Skeletal muscle tissue (tissue), 4 donors: Measurements from ENCODE around the gene CYREN. TPM values are rescaled to one million over a fixed set of nuclear protein-coding genes. Genes with fewer than 3 reads are reported as not detected.

ENCODE experiments used
- H3K27ac ChIP-seq: one replicate; pipeline ENCODE4 v1.7.0; 2013; ENCODE audit warnings: mild to moderate bottlenecking, low read depth, low read length, inconsistent platforms
- H3K27me3 ChIP-seq, 3 donors: one replicate each; pipeline ENCODE4 v1.7.0; 2013; ENCODE audit warnings: low read length in 3 of 3; ENCODE audit not compliant: control insufficient read depth in 3 of 3, insufficient read depth in 3 of 3
- H3K36me3 ChIP-seq, 3 donors: one replicate each; pipeline ENCODE4 v1.7.0; 2013; ENCODE audit warnings: low read length in 3 of 3; ENCODE audit not compliant: control insufficient read depth in 3 of 3, insufficient read depth in 3 of 3
- H3K4me1 ChIP-seq, 3 donors: one replicate each; pipeline ENCODE4 v1.7.0; 2013; ENCODE audit warnings: low read length in 3 of 3, mild to moderate bottlenecking in 3 of 3; ENCODE audit not compliant: control insufficient read depth in 3 of 3, insufficient read depth in 3 of 3
- H3K4me3 ChIP-seq, 3 donors: one replicate each; pipeline ENCODE4 v1.7.0; 2013; ENCODE audit warnings: low read length in 3 of 3
- H3K9ac ChIP-seq, 3 donors: one replicate each; pipeline ENCODE4 v1.7.0; 2013; ENCODE audit warnings: low read length in 3 of 3, mild to moderate bottlenecking in 3 of 3, moderate library complexity in 2 of 3, low read depth in 1 of 3
- H3K9me3 ChIP-seq, 3 donors: one replicate each; pipeline ENCODE4 v1.7.0; 2013; ENCODE audit warnings: low read length in 3 of 3; ENCODE audit not compliant: control insufficient read depth in 3 of 3
- total RNA-seq: library from RNA; depleted of rRNA; stranded (reverse); fragments of >200 nt; gene quantifications from one replicate; pipeline ENCODE4 v1.2.3, GENCODE V29; 2014
- donor health status: Osteomylitis.

CYREN gene
- total RNA-seq, 1 donor from 2014 or later: 20.4 TPM

DNA sequence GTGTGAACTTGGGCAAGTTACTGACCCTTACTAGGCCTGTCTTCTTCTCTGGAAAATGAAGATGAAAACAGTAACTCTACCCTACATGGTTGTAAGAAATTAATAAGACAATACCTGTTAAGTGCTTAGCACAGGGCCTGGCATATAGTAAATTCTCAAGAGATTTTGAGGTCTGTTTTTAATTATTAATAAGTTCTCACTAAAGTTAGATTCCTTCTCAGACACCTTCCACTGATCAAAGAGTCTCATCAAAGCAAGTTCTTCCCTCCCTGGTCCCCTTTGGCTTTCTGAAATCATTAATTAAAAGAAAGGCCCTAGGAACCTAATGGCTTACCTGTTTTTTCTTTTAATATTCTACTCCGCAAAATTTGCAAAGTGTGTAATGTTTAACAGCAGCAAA, 18.1 kb downstream of the CYREN start:
- H3K27ac ChIP-seq: peak overlapping the region; percentile 98
- no peaks in the 10 kb centered on the region for H3K27me3 ChIP-seq
- H3K36me3 ChIP-seq: peaks cover 3 to 15% (median 6%) of the 10 kb centered on the region in 3 donors
- H3K4me3 ChIP-seq: no peak overlapping the region
- peaks cover 0 to 4% (median 2%) of the 10 kb centered on the region in 3 donors for H3K9me3 ChIP-seq
- peaks cover 25 to 28% (median 26%) of the 10 kb centered on the region in 3 donors for H3K4me1 ChIP-seq
- no peak overlapping the region for H3K9ac ChIP-seq

- Histone ChIP-seq H3K27me3 (no peaks in the 10 kb centered on the region), H3K4me3 (peak overlapping the region in 2 of 3 donors; percentile 1 to 89), H3K4me1 (peaks cover 19 to 27% (median 24%) of the 10 kb centered on the region in 3 donors), H3K27ac (peak overlapping the region; percentile 98), H3K36me3 (peaks cover 3 to 15% (median 5%) of the 10 kb centered on the region in 3 donors), H3K9ac (no peak overlapping the region), H3K9me3 (peaks cover 0 to 4% (median 2%) of the 10 kb centered on the region in 3 donors)
Observed at GRCh38 chr7:135151533-135151932, 19.0 kb downstream of the CYREN start.

- Histone ChIP-seq H3K9me3 (peaks cover 0 to 3% (median 2%) of the 10 kb centered on the region in 3 donors), H3K27ac (peak overlapping the region; percentile 98), H3K36me3 (peaks cover 3 to 15% (median 5%) of the 10 kb centered on the region in 3 donors), H3K4me3 (peak overlapping the region in 2 of 3 donors; percentile 89 to 99), H3K9ac (no peak overlapping the region), H3K4me1 (peaks cover 21 to 31% (median 28%) of the 10 kb centered on the region in 3 donors), H3K27me3 (no peaks in the 10 kb centered on the region)
Observed at GRCh38 chr7:135151132-135151531, 19.4 kb downstream of the CYREN start.

GRCh38 chr7:135150072-135150782, 20.3 kb downstream of the CYREN start:
- H3K4me1 ChIP-seq: peaks cover 24 to 37% (median 32%) of the 10 kb centered on the region in 3 donors
- no peaks in the 10 kb centered on the region for H3K27me3 ChIP-seq
- peaks cover 3 to 15% (median 5%) of the 10 kb centered on the region in 3 donors for H3K36me3 ChIP-seq
- peak overlapping the region; percentile 98 for H3K27ac ChIP-seq
- peak overlapping the region; percentile 54 to 99 (median 89) for H3K4me3 ChIP-seq
- H3K9me3 ChIP-seq: no peaks in the 10 kb centered on the region
- peak overlapping the region in 2 of 3 donors; percentile 92 to 99 for H3K9ac ChIP-seq

- H3K4me1 ChIP-seq: peaks cover 28 to 45% (median 36%) of the 10 kb centered on the region in 3 donors
- H3K36me3 ChIP-seq: peaks cover 3 to 15% (median 5%) of the 10 kb centered on the region in 3 donors
- H3K4me3 ChIP-seq: peak within 1 kb of the TSS; percentile 78 to 99 (median 89)
- no peaks in the 10 kb centered on the region for H3K27me3 ChIP-seq
- peak within 1 kb of the TSS; percentile 98 for H3K27ac ChIP-seq
- H3K9ac ChIP-seq: peak within 1 kb of the TSS; percentile 91 to 99 (median 92)
- no peaks in the 10 kb centered on the region for H3K9me3 ChIP-seq
Observed at GRCh38 chr7:135147899-135148721, 22.4 kb downstream of the CYREN start, which contains the start of gene TMEM140. Gene TMEM140, plus strand, starts transcription at chr7:135148072. Its CDS starts 16,370 bp downstream, at chr7:135164442.

DNA sequence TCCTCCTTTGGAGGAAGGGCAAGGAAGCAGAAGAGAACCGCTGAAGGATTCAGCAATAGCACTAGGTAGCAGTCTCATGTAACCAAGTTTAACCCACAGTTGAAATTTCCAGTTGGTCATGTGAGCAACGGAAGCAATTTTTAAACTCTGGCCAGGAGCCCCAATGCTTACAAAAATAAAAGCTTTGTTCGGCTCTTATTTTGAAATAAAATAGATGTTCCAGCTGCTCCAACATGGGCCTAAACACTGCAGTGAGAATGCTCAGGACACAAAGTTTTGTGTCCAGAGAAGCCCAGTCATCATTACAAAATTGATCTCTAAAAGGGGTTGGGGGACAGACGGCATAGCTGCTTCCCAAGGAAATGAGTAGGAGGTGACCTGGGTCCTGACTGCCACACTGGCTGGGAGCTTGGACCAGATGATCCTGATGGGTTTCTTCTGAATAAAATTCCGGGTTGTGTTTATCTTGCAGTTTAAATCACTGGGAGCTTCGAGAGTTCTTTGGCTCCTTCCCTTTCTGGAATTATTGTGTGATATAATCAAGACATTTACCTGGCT, 23.1 kb downstream of the CYREN start:
- no peaks in the 10 kb centered on the region for H3K9me3 ChIP-seq
- peaks cover 3 to 12% (median 4%) of the 10 kb centered on the region in 3 donors for H3K36me3 ChIP-seq
- H3K4me1 ChIP-seq: peaks cover 28 to 45% (median 36%) of the 10 kb centered on the region in 3 donors
- H3K9ac ChIP-seq: peak overlapping the region; percentile 91 to 99 (median 92)
- no peaks in the 10 kb centered on the region for H3K27me3 ChIP-seq
- H3K27ac ChIP-seq: peak overlapping the region; percentile 98
- peak overlapping the region; percentile 78 to 99 (median 89) for H3K4me3 ChIP-seq

GRCh38 chr7:135143885-135144668, 26.4 kb downstream of the CYREN start:
- peak overlapping the region; percentile 66 for H3K27ac ChIP-seq
- no peaks in the 10 kb centered on the region for H3K36me3 ChIP-seq
- H3K4me3 ChIP-seq: no peak overlapping the region
- H3K4me1 ChIP-seq: peaks cover 11 to 24% (median 20%) of the 10 kb centered on the region in 3 donors
- H3K27me3 ChIP-seq: no peaks in the 10 kb centered on the region
- H3K9ac ChIP-seq: no peak overlapping the region
- H3K9me3 ChIP-seq: no peaks in the 10 kb centered on the region

- Histone ChIP-seq H3K9ac (no peak overlapping the region), H3K4me3 (no peak overlapping the region), H3K4me1 (no peaks in the 10 kb centered on the region), H3K9me3 (no peaks in the 10 kb centered on the region), H3K36me3 (no peaks in the 10 kb centered on the region), H3K27ac (no peak overlapping the region), H3K27me3 (no peaks in the 10 kb centered on the region)
Observed at GRCh38 chr7:135129579-135129978, 40.9 kb downstream of the CYREN start.

GRCh38 chr7:135128931-135129330, 41.6 kb downstream of the CYREN start:
- Histone ChIP-seq H3K4me1 (no peaks in the 10 kb centered on the region), H3K4me3 (no peak overlapping the region), H3K9ac (no peak overlapping the region), H3K27me3 (no peaks in the 10 kb centered on the region), H3K27ac (no peak overlapping the region), H3K9me3 (no peaks in the 10 kb centered on the region), H3K36me3 (no peaks in the 10 kb centered on the region)
